HG03196 (cell line): Measurements from ENCODE around the gene YIPF2.

Experiments
- ATAC-seq: cut with Tn5 transposase; IDR thresholded peaks from one replicate; pipeline ENCODE4 v1.9.1; 2021; ENCODE audit not compliant: unreplicated experiment

Gene YIPF2

DNA sequence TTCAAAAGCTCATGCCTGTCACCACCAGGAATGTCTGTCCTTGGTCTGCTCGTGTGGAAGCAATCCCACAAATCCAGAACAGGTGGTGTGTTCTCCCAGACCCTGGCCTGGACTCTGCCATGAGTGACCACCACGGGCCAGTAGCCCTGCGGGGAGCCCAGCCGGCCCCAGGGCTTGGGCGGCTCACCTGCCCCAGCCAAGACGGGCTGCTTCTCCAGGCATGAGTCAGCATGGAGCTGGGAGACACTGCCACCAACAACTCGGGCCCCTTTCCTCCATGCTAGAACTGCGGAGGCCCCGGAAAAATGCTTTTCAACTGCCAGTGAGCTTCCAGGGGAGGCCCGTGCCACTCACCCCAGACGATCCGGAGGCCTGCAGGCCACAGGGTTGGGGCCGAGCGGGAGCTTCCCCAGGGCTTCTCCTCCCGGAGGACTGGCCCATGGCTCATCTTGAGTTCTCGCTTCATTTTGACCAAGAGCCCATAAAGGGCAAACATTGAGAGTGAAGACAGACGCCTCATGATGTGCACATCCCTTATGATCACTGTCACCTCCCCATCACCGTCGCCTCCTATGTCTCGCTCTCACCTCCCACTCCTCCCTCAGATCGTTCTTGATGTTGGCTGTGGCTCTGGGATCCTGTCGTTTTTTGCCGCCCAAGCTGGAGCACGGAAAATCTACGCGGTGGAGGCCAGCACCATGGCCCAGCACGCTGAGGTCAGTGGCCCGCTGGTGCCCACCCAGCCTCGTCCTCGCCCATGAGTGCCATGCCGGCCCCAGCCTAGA lies 16.7 kb downstream of the YIPF2 start:
- ATAC-seq: no peak

DNA sequence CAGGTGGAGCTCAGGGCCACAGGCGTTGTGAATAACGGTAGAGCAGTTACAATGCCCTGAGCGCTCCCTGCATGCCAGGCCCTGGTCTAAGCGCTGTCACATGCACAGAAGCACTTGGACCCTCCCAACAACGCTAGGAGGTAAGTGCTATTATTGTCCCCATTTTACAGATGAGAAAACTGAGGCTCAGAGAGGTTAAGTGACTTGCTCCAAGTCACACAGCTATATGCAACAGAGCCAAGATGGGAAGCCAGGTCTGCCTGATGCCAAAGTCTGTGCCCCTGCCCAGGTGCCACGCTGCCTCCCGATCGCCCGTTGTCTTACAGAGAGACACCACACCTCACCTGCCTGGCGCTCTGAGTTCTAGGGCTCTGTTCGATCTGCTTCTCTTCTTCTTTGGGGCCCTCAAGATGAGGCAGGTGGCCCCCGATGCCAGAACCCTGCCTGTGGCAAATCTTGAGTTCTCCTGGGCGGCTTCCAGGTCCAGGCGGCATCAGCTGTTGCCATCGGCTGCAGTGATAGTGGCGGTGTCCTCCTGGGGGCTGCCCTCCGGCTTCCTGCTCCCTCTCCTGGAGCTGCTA lies 20.0 kb downstream of the YIPF2 start:
- ATAC-seq: no peak

DNA sequence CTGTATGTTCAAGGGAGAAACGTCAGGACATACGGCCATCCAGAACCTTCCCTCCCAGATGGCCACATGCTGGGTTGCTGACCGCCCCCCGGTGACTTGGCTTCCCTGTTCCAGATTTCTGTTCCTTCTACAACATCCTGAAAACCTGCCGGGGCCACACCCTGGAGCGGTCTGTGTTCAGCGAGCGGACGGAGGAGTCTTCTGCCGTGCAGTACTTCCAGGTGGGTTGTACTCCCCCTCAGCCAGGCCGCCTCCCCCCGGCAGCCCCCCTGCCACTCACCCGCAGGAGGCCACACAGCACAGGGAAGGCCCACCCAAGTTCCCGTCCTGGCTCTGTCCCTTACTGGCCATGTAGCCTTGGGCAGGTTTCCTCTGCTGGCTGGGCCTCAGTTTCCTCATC lies 20.5 kb downstream of the YIPF2 start:
- ATAC-seq: no peak

DNA sequence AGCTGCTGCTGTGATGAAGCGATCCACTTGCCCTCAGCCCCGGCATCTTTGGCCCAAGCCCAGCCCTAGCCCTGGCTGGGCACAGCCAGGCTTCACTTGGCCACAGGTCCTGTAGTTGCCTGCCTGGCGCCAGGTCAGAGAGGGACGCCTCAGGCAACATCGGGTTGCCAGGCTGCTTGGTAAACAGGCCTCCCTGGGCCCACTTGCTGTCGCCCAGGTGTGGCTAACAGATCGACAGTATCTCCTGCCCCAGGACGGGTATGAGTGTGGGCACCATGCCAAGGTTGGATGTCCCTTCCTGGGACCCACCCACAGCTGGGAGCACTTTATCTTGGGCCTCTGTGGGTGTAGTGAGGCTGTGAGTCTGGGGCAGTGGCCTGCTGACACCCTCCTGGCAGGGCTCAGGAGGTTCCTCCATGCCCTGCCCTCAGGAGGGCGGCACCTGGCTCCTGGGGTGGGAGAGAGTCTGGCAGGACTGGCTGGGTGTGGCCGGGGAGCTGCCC lies 29.2 kb downstream of the YIPF2 start:
- no peak for ATAC-seq

DNA sequence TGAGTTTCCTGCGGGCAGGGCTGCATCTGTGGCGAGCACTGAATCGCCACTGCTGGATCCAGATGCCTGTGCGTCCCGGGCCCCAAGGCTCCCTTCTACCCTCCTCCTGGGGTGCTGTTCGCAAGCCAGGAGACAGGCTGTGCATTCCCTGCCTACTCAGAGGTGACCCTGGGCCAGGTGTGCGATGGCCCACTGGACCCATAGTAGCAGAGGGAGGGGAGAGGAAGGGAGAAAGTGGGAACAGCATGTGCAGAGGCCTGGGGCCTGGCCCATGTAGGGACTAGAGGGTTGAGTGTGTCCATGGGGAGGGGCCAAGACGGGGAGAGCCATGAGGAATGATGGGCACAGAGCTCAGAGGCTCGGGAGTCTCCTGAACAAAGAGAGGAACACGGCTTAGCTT lies 29.8 kb downstream of the YIPF2 start:
- no peak for ATAC-seq

DNA sequence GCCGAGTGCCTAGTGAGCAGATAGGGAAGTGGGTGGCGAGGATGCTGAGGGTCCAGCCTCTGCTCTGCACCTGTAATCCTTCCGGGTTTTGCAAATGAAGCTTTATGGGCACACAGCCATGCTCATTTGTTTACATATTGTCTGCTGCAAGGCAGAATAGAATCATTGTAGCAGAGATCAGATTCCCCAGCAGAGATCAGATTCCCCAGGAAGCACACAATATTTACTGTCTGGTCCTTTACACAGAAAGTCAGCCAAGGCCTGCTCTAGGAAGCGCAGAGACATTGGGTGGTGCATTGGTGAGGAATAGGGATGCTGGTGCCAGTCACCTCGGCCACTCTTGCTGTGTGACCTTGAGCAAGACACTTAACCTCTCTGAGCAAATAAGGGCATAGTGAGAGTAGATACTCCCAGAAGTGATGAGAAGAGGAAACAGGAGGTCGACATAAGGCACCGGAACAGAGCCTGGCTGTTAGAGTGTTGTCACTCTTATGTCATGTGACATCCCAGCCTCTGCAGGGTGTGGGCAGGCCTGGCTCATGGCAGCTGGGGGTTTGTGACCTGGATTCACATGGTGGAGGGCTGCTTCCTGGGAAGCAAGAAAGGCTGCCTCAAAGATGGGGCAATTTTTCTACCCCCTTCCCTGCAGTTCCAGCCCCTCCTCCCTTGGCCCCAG lies 31.4 kb downstream of the YIPF2 start:
- ATAC-seq: no peak

DNA sequence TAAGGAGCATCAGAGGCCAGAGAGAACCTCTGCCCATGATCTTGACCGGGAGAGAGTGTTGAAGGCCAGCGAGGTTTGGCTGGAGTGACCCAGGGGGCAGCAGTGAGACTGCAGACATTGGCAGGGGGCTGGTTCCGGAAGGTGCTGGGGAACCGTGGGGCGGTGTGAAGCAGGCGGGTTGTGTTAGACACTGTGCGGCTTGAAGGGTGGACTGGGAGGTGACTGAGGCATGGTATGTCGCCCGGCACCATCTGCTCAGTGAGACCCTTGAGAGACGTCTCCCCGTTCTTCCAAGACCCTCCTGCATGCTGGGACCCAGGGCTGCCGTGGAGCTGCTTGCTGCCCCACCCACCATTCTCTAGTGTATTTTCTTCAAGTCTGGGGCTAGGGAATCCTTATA lies 32.5 kb downstream of the YIPF2 start:
- ATAC-seq: no peak

DNA sequence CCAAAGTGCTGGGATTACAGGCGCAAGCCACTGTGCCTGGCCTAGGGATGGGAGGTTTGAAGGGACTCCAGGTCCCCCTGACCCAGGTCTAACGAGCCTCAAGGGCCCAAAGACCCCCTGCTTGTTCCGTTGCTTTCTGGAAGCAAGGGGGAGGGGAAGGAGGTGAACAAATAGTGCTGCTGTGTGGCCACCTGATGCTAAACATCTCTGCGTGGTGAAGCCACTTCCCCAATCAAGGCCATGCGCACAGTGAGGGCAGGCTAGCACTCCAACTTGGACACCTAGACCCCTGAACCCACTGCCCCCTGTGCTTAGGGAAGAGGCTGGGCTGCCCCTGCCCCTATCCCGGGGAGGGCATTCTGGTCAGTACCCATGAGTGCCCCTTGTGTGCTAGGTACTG lies 33.1 kb downstream of the YIPF2 start:
- ATAC-seq: no peak

DNA sequence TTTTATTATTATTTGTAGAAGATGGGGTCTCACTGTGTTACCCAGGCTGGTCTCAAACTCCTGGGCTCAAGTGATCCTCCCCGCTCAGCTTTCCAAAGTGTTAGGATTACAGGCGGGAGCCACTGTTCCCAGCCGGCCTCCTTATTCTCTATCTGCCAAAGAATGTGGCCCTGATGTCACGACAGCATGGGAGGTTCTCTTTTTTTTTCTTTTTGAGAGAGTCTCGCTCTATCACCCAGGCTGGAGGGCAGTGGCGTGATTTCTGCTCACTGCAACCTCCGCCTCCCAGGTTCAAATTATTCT lies 33.6 kb downstream of the YIPF2 start:
- no peak for ATAC-seq

DNA sequence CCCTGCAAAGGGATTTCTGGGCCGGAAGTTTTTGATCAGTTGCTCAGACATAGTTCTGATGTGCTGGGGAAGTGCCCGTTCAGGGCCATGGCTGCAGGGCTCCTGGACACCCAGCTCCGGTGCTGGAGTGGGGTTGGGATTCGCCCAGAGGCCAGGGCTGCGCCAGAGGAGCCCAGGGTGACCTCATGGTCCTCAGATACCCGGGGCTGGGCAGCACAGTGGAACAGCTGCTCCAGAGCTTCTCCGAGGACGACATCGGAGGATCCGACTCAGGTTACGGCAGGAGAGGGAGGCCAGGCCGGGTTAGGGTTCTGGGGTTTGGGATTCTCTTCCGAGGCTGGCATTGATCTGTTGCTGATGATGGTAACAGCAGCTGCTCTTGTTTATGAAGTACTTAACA lies 36.2 kb downstream of the YIPF2 start:
- ATAC-seq: no peak

DNA sequence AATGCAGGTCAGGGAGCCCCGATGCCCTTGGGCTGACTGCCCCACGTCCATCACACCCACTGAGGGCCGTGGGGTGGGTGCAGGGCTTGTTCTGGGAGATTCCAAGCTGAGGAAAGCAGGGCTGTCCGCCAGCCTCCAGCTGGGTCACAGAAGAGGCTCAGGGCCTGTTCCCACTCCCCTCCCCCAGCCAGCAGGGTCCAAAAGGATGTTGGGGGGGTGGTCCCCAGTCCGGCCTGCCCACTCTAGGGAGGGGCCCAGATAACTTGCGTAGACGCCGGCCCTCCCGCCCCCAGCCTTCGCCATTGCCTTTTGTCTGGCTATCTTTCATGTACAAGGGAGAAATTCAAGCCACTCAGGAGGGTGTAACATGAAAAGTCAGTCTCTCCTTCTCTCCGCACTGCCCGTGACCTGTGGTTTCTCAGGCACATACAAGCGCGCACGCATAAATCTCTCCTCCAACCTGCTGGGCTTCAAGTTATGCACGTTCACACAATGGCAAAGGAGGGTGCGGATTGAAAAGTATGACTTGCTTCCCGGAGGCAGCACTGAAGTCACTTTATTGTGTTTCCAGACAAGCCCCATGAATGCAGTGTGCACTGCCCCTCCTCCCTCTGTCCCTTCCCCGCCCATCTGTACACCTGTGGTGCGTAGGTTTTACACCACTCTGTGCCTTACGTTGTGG lies 36.9 kb downstream of the YIPF2 start:
- ATAC-seq: no peak

DNA sequence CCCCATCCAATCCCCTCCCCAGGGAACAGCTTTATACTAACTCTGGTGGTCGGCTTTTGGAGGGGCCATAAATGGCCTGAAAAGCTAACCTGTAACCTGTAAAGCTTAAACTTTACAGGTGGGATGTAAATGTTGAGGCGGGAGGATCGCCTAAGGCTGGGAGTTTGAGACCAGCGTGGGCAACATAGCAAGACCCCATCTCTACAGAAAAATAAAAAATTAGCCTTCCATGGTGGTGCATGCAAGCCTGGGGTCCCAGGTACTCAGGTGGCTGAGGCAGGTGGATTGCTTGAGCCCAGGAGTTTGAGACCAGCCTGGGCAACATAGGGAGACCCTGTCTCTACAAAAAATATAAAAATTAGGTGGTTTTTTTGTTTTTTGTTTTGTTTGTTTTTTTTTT lies 38.6 kb downstream of the YIPF2 start:
- no peak for ATAC-seq

DNA sequence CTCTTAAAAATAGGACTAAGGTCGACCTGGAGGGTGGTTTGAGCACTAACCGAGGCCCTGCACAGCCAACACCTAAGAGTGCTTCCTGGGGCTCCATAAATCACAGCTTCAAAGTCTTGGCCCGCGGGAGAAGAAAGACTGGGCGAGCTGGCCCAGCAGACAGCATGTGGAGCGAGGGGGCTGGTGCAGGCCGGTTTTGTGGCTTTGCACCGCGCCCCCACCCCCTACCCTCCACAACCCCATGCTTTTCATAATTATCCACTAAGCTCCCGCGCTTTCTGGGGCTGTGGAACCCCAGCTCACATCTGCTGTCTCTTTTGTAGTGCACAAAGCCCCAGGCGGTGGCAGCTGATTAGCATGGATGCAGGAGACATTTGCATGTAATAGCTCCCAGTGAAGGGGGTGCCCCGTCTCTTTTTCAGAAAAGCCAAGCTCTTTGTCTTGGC lies 40.0 kb downstream of the YIPF2 start:
- ATAC-seq: no peak

DNA sequence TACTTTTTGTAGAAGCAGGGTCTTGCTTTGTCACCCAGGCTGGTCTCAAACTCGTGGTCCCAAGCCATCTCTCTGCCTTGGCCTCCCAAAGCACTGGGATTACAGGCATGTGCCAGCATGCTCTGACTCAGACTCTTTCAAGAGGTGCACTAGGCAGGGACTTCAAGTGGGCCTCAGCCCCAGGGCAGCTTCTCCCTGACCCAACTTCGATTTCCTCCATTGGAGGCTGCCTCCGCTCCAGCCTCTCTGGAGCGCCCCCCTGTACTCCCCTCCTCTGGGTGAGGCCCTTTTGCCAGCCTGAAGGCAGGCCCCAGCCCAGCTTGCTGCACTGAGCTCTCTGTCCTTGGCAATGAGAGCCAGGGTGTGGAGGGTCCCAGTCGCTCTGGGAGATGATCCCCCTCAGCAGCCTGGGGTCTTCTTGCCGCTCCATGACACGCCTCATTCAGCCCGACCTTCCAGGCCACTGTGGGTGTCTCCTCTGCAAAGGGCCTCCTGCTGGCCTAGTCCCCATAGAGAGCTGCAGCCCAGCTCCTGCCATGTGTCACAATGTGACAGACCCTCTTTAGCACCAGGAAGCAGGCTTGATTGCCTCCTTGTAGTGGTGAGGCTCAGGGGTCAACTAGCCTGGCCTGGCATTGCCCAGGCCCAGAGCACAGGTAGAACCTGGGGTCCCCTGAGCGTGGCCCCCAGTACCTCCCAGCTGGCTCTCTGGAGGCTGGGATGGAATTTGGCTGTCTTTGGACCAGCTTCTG lies 40.6 kb downstream of the YIPF2 start:
- ATAC-seq: no peak

DNA sequence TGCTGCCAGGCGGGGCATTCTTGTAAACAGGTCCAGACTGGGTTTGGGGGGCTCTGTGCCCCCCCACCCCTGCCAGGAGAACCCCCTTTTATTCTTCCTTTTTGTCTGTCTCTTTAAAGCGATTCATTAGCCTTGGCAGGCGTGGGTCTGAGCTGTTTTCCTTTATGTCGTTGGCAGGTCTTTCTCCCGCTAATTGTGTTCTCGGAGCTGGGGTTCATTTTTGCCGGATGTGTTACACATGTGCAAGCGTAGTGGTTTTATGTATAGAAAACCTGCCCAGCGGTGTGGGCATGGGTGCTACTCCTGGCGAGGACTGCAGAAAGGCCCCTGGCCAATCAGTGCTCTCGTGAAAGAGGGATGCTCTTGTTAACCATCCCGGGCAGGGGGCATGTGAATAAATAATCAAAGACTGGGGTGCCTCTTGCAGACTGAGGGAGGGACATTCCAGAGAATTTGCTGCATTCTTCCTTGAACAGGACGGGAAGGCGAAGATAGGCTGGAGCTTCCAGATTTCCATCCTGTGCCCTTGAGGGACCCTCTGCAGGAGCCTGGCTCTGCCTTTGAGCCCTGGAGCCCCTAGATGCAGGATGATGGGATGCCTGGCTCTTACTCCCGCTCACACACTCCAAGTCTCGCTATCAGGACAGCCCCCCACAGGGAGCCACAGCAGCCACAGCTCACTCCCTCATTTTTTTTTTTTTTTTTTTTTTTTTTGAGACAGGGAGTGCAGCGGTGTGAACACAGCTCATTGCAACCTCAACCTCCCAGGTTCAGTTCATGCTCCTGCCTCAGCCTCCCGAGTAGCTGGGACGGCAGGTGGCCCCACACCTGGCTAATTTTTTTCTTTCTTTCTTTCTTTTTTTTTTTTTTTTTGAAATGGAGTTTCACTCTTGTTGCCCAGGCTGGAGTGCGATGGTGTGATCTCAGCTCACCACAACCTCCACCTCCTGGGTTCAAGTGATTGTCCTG lies 43.0 kb downstream of the YIPF2 start:
- no peak for ATAC-seq

DNA sequence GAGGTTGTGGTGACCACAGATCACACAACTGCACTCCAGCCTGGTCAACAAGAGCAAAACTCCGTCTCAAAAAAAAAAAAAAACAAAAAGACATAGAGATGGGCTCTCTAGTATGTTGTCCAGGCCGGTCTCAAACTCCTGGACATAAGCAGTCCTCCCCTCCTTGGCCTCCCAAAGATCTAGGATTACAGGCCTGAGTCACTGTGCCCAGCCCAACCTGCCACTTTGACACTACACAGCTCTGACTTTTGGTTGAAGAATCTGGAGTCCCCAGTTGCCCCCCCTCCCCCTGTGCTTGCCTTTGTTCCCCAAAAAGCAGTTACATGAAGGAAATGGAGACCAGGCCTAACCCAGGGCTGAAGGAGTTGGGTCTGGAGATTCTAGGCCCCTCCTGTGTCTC lies 44.2 kb downstream of the YIPF2 start:
- ATAC-seq: no peak

DNA sequence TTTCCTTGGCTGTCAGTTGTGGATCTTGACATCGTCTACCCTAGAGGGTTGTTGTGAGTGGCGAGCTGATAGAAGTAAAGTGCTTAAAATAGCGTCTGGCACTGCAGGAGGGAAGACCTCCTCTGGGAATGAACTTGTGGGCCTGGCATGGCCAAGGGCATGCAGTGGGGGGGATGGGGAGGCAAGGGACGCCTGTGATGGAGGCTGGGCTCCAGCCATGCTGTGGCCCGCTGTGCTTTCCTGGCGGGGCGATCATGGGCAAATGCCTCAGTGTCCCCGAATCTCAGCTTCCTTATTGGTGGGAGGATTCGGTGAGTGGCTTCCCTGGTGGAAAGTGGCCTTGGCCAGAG lies 46.4 kb downstream of the YIPF2 start:
- no peak for ATAC-seq

DNA sequence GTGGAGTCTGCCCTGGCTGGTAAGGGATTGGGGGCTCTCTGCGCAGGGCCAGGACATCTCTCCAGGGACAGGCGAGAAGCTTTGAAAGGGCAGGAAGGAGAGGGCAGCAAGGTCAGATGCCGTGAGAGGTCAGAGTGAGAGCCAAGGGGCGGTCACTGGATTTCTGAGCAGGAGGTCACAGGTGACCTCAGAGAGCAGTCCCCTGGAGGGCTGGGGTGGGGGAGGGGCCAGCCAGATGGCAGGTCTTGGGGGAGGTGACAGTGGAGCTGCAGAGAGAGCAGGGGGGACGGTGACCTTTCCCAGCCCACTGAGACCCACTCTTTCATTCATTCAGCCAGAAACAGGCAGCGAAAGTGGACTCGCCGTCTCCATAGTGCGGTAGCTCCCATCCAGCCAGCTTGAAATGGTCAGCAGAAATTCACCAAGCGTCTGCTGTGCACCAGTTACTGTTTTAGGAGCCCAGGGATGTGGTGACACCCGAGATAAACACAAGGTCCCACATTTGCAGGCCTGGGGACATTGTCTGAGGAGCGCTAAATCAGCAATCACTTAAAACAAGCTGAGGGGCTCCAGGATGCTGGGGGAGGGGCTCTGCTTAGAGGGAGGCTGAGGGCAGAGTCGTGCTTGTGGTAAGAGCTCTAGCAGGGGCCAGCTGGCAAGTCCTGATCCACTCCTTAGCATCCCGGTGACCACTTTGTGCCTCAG lies 46.9 kb downstream of the YIPF2 start:
- ATAC-seq: no peak

DNA sequence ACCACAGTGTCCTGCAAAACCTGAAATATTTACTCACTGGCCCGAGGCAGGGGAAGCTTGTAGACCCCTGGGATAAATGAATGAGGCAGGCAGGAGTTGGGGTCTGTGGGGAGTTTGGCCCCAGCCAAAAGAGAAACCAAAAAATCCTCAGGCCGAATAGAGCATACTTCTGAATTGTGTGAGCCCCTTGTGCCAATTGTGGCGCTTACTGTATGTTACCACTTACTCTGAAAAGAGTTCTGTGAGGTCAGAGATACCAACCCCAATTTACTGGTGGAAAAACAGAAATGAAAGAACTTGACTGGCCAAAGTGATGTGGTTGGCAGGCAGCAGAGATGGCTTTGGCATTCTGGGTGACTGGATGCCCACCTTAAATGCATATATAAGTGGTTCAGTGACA lies 50.2 kb downstream of the YIPF2 start:
- no peak for ATAC-seq
